Right atrium auricular region (tissue), 2 donors: ENCODE data around the gene MIGA1. TPM values are rescaled to one million over a fixed set of nuclear protein-coding genes. Genes with fewer than 3 reads are reported as not detected.
A peak's percentile ranks its signal among the peaks of the same experiment; 100 is the strongest.

Experiments
- DNase-seq: peaks from one replicate; pipeline ENCODE4 v3.0.0-alpha.2; 2019; ENCODE audit warnings: low spot score
- H3K27ac ChIP-seq, 2 donors: fragments of 200-600 bp; sonication (generic); 1 replicate in 1 of 2; 2 replicates in 1 of 2; pipeline ENCODE4 v1.5.1; 2016 to 2019
- H3K27me3 ChIP-seq, 2 donors: fragments of 200-600 bp; sonication (generic); one replicate each; pipeline versions ENCODE4 v1.5.1 to v1.6.0; 2017 to 2019
- H3K36me3 ChIP-seq: fragments of 200-600 bp; sonication (generic); one replicate; pipeline ENCODE4 v1.5.1; 2016
- H3K4me1 ChIP-seq, 2 donors: fragments of 200-600 bp; sonication (generic); one replicate each; pipeline versions ENCODE4 v1.5.1 to v1.6.0; 2017 to 2019
- H3K4me3 ChIP-seq, 2 donors: fragments of 200-600 bp; sonication (generic); 1 replicate in 1 of 2; 2 replicates in 1 of 2; pipeline ENCODE4 v1.5.1; 2017 to 2019; ENCODE audit warnings: mild to moderate bottlenecking in 1 of 2, moderate library complexity in 1 of 2
- H3K9me3 ChIP-seq, 2 donors: fragments of 200-600 bp; sonication (generic); one replicate each; pipeline ENCODE4 v1.5.1; 2019
- CTCF ChIP-seq, 2 donors: fragments of 200-600 bp; sonication (generic); IDR thresholded peaks; one replicate each; pipeline ENCODE4 v1.5.1; 2019; ENCODE audit warnings: antibody characterized with exemption in 2 of 2
- total RNA-seq, 2 donors: library from RNA; depleted of rRNA; stranded (reverse); fragments of >200 nt; gene quantifications; one replicate each; pipeline ENCODE4 v1.1.0, GENCODE V29; 2016

MIGA1 gene
- total RNA-seq, 2 donors from 2014 or later, result 8.5 to 10.1 TPM

- H3K27ac ChIP-seq, result no peak overlapping the region
- H3K9me3 ChIP-seq, result no peaks in the 10 kb centered on the region
- TF ChIP-seq CTCF (IDR thresholded peaks at IDR 0.05), result no peak
- peaks cover 0 to 3% of the 10 kb centered on the region in 2 donors for H3K4me1 ChIP-seq
- H3K27me3 ChIP-seq, result no peaks in the 10 kb centered on the region
- no peaks in the 10 kb centered on the region for H3K36me3 ChIP-seq
- no peak overlapping the region for H3K4me3 ChIP-seq
- no peak for DNase-seq
These were observed 103.0 kb downstream of the MIGA1 start for GRCh38 chr1:77882411-77882810.

- H3K36me3 ChIP-seq, result peaks cover 25% of the 10 kb centered on the region
- peak within 1 kb of the TSS; percentile 88 to 97 for H3K27ac ChIP-seq
- DNase-seq, result peak; percentile 89
- peaks cover 0 to 4% of the 10 kb centered on the region in 2 donors for H3K4me1 ChIP-seq
- peak within 1 kb of the TSS; percentile 66 to 87 for H3K4me3 ChIP-seq
- H3K27me3 ChIP-seq, result no peaks in the 10 kb centered on the region
- no peaks in the 10 kb centered on the region for H3K9me3 ChIP-seq
- TF ChIP-seq CTCF (IDR thresholded peaks at IDR 0.05), result no peak
These were observed 108.8 kb downstream of the MIGA1 start, which contains the start of gene NEXN for GRCh38 chr1:77888081-77888780. Gene NEXN, plus strand, starts transcription at chr1:77888624. Its CDS starts 27,483 bp downstream, at chr1:77916107.

- H3K27ac ChIP-seq, result peak overlapping the region; percentile 88 to 97
- no peak for DNase-seq
- H3K4me3 ChIP-seq, result peak overlapping the region; percentile 66 to 87
- H3K27me3 ChIP-seq, result no peaks in the 10 kb centered on the region
- no peaks in the 10 kb centered on the region for H3K9me3 ChIP-seq
- H3K36me3 ChIP-seq, result peaks cover 33% of the 10 kb centered on the region
- no peak for TF ChIP-seq CTCF (IDR thresholded peaks at IDR 0.05)
- peaks cover 0 to 4% of the 10 kb centered on the region in 2 donors for H3K4me1 ChIP-seq
These were observed 109.6 kb downstream of the MIGA1 start for GRCh38 chr1:77888781-77889642.

- peaks cover 39% of the 10 kb centered on the region for H3K36me3 ChIP-seq
- no peaks in the 10 kb centered on the region for H3K9me3 ChIP-seq
- peak overlapping the region; percentile 88 to 97 for H3K27ac ChIP-seq
- H3K4me3 ChIP-seq, result peak overlapping the region; percentile 66 to 87
- no peak for TF ChIP-seq CTCF (IDR thresholded peaks at IDR 0.05)
- no peaks in the 10 kb centered on the region for H3K27me3 ChIP-seq
- peaks cover 0 to 4% of the 10 kb centered on the region in 2 donors for H3K4me1 ChIP-seq
- DNase-seq, result no peak
These were observed 110.2 kb downstream of the MIGA1 start for GRCh38 chr1:77889671-77890070.

GRCh38 chr1:77891200-77891599 lies 111.8 kb downstream of the MIGA1 start:
- H3K27me3 ChIP-seq, result no peaks in the 10 kb centered on the region
- H3K4me3 ChIP-seq, result peak overlapping the region; percentile 66 to 87
- peak overlapping the region; percentile 88 to 97 for H3K27ac ChIP-seq
- no peaks in the 10 kb centered on the region for H3K9me3 ChIP-seq
- peaks cover 51% of the 10 kb centered on the region for H3K36me3 ChIP-seq
- TF ChIP-seq CTCF (IDR thresholded peaks at IDR 0.05), result no peak
- peaks cover 0 to 12% of the 10 kb centered on the region in 2 donors for H3K4me1 ChIP-seq
- no peak for DNase-seq
